Liver (tissue), 9 donors: ENCODE results near the gene ADCY2. TPM values are rescaled to one million over a fixed set of nuclear protein-coding genes. Genes with fewer than 3 reads are reported as not detected.

Source experiments
- DNase-seq: peaks from one replicate; pipeline ENCODE4 v3.0.0-alpha.2; 2017; ENCODE audit warnings: low spot score
- H3K27ac ChIP-seq, 2 donors: one replicate each; pipeline ENCODE4 v1.7.0; 2013; ENCODE audit warnings: inconsistent platforms in 2 of 2, low read length in 2 of 2, control low read depth in 1 of 2, low read depth in 1 of 2, mild to moderate bottlenecking in 1 of 2
- H3K27me3 ChIP-seq, 4 donors: one replicate each; pipeline versions ENCODE4 v1.6.1 to v1.7.0; 2013; ENCODE audit warnings: low read length in 3 of 4, inconsistent platforms in 1 of 4, mild to moderate bottlenecking in 1 of 4, moderate library complexity in 1 of 4; ENCODE audit not compliant: control insufficient read depth in 4 of 4, insufficient read depth in 4 of 4
- H3K36me3 ChIP-seq, 4 donors: one replicate each; pipeline versions ENCODE4 v1.6.1 to v1.7.0; 2013; ENCODE audit warnings: low read length in 3 of 4, mild to moderate bottlenecking in 3 of 4, low read depth in 1 of 4, moderate library complexity in 1 of 4; ENCODE audit not compliant: control insufficient read depth in 4 of 4, insufficient read depth in 3 of 4
- H3K4me1 ChIP-seq, 4 donors: one replicate each; pipeline versions ENCODE4 v1.6.1 to v1.7.0; 2013; ENCODE audit warnings: low read length in 3 of 4, mild to moderate bottlenecking in 3 of 4, moderate library complexity in 1 of 4; ENCODE audit not compliant: control insufficient read depth in 4 of 4, insufficient read depth in 4 of 4
- H3K4me3 ChIP-seq, 3 donors: one replicate each; pipeline versions ENCODE4 v1.6.1 to v1.7.0; 2013; ENCODE audit warnings: low read length in 3 of 3, control low read depth in 1 of 3, low read depth in 1 of 3, mild to moderate bottlenecking in 1 of 3
- H3K9ac ChIP-seq, 2 donors: one replicate each; pipeline ENCODE4 v1.7.0; 2013; ENCODE audit warnings: low read length in 2 of 2, mild to moderate bottlenecking in 2 of 2, moderate library complexity in 2 of 2, control low read depth in 1 of 2, low read depth in 1 of 2
- H3K9me3 ChIP-seq, 4 donors: one replicate each; pipeline versions ENCODE4 v1.6.1 to v1.7.0; 2013; ENCODE audit warnings: low read length in 3 of 4; ENCODE audit not compliant: control insufficient read depth in 4 of 4
- FOXA1 ChIP-seq: IDR thresholded peaks from 2 replicates; pipeline ENCODE4 v1.6.1; 2016; ENCODE audit warnings: antibody characterized with exemption
- FOXA2 ChIP-seq: IDR thresholded peaks from 2 replicates; pipeline ENCODE4 v1.6.1; 2016; ENCODE audit warnings: antibody characterized with exemption
- GABPA ChIP-seq, 2 donors: IDR thresholded peaks in 1 of 2; conservative IDR thresholded peaks in 1 of 2; 2 replicates each; pipeline ENCODE4 v1.6.1; 2016; ENCODE audit warnings: antibody characterized with exemption in 2 of 2, mild to moderate bottlenecking in 1 of 2, moderate library complexity in 1 of 2
- HNF4G ChIP-seq: IDR thresholded peaks from 2 replicates; pipeline ENCODE4 v1.6.1; 2016; ENCODE audit warnings: antibody characterized with exemption
- JUND ChIP-seq, 2 donors: IDR thresholded peaks; 2 replicates each; pipeline ENCODE4 v1.6.1; 2016; ENCODE audit warnings: antibody characterized with exemption in 2 of 2
- RAD21 ChIP-seq, 2 donors: IDR thresholded peaks; 2 replicates each; pipeline ENCODE4 v1.6.1; 2016; ENCODE audit warnings: antibody characterized with exemption in 2 of 2, mild to moderate bottlenecking in 2 of 2
- RXRA ChIP-seq, 2 donors: IDR thresholded peaks; 2 replicates each; pipeline ENCODE4 v1.6.1; 2017 to 2018; ENCODE audit warnings: antibody characterized with exemption in 2 of 2, mild to moderate bottlenecking in 1 of 2
- SP1 ChIP-seq: IDR thresholded peaks from 2 replicates; pipeline ENCODE4 v1.6.1; 2018; ENCODE audit warnings: antibody characterized with exemption, mild to moderate bottlenecking
- WGBS: extraction: QIAGEN DNeasy Blood & Tissue Kit; methylation state at CpG from one replicate; pipeline ENCODE4 v1.1.7; 2013; 5-methylcytosine and 5-hydroxymethylcytosine counted together
- polyA plus RNA-seq, 2 donors: library from polyadenylated mRNA; stranded (reverse) in 1 of 2; unstranded in 1 of 2; fragments of 200-250 nt in 1 of 2; fragments of >200 nt in 1 of 2; fragmentation: Nextera tagmentation in 1 of 2; extraction: Ambion mirVana in 1 of 2; gene quantifications; one replicate each; pipeline versions ENCODE4 v1.2.1 to v1.2.3, GENCODE V29; 2013 to 2015
- total RNA-seq, 2 donors: library from RNA; depleted of rRNA; stranded (reverse); fragments of >200 nt; gene quantifications; one replicate each; pipeline ENCODE4 v1.2.3, GENCODE V29; 2014
- TF ChIP-seq, protein P1 (sequence below): IDR thresholded peaks from 2 replicates; pipeline ENCODE4 v1.6.1; 2016; ENCODE audit warnings: antibody characterized with exemption
- TF ChIP-seq, protein P2 (sequence below): IDR thresholded peaks from 2 replicates; pipeline ENCODE4 v1.6.1; 2016; ENCODE audit warnings: antibody characterized with exemption
- TF ChIP-seq, protein P3 (sequence below): IDR thresholded peaks from 2 replicates; pipeline ENCODE4 v1.6.1; 2016; ENCODE audit warnings: antibody characterized with exemption, mild to moderate bottlenecking
- donor health status: healthy.
- donor health status: healthy.
- donor health status: healthy.
- donor health status: healthy.
- donor health status: healthy.

The ADCY2 gene
- total and polyA plus RNA-seq, 4 donors = not detected

DNA sequence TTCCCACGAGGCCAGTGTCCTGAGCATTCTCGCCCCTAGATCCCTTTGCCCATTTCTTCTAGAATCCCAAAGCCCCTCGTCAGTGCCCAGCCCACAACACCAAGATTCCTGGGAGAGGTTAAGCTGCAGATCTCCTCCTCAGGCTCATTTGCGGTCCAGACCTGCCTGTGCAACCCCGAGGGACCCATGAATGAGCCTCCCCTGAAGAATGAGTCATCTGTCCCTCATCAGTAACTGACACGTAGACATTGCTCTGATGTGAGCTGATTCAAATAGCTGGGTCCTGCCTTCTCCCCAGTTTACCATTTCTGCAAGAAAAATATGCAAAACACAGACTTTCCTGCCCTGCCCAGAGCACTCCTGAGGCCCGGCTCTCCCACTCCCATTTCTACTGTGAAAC, 92.8 kb downstream of the ADCY2 start:
- H3K27me3 ChIP-seq = peaks cover 0 to 2% (median 0%) of the 10 kb centered on the region in 4 donors
- H3K4me1 ChIP-seq = no peaks in the 10 kb centered on the region
- no peaks in the 10 kb centered on the region for H3K9me3 ChIP-seq
- H3K4me3 ChIP-seq = no peak overlapping the region
- DNase-seq = no peak
- no peak overlapping the region for H3K9ac ChIP-seq
- TF ChIP-seq HNF4G = no peak
- TF ChIP-seq, protein P1, sequence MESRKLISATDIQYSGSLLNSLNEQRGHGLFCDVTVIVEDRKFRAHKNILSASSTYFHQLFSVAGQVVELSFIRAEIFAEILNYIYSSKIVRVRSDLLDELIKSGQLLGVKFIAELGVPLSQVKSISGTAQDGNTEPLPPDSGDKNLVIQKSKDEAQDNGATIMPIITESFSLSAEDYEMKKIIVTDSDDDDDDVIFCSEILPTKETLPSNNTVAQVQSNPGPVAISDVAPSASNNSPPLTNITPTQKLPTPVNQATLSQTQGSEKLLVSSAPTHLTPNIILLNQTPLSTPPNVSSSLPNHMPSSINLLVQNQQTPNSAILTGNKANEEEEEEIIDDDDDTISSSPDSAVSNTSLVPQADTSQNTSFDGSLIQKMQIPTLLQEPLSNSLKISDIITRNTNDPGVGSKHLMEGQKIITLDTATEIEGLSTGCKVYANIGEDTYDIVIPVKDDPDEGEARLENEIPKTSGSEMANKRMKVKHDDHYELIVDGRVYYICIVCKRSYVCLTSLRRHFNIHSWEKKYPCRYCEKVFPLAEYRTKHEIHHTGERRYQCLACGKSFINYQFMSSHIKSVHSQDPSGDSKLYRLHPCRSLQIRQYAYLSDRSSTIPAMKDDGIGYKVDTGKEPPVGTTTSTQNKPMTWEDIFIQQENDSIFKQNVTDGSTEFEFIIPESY = no peak
- TF ChIP-seq, protein P2, sequence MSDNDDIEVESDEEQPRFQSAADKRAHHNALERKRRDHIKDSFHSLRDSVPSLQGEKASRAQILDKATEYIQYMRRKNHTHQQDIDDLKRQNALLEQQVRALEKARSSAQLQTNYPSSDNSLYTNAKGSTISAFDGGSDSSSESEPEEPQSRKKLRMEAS = no peak
- no peaks in the 10 kb centered on the region for H3K36me3 ChIP-seq
- no peak overlapping the region for H3K27ac ChIP-seq
- 65% methylated on average over 7 of the region's 7 CpGs for WGBS

DNA sequence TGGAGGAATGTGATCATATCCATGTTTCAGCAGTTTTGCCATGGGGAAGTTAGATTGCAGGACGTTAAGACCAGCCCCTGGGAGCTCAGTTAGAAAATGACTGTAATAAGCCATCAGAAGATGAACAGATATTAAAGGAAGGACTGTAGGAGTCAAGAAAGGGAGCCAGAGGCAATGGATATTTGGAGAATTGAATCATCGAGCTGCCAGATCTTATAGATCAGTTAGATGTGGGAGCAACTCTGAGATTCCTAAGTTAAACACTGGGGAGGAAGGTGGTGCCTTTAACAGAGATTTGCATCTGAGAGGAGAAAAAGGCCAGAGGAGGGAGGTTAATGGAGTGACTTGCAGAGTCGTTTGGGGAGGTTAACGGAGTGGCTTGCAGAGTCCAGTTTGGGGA, 96.4 kb downstream of the ADCY2 start:
- Histone ChIP-seq H3K4me1 (no peaks in the 10 kb centered on the region), H3K9ac (no peak overlapping the region), H3K27ac (no peak overlapping the region), H3K27me3 (peaks cover 0 to 2% (median 0%) of the 10 kb centered on the region in 4 donors), H3K36me3 (no peaks in the 10 kb centered on the region), H3K4me3 (no peak overlapping the region), H3K9me3 (no peaks in the 10 kb centered on the region)
- DNase-seq = no peak
- 53% methylated on average over 4 of the region's 4 CpGs for WGBS
- no peak for TF ChIP-seq SP1
- TF ChIP-seq GABPA (IDR thresholded peaks at IDR 0.05 in 1 of 2, conservative IDR thresholded peaks at IDR 0.05 in 1 of 2) = no peak
- TF ChIP-seq, protein P2 = no peak
- no peak for TF ChIP-seq FOXA1
- TF ChIP-seq, protein P3, sequence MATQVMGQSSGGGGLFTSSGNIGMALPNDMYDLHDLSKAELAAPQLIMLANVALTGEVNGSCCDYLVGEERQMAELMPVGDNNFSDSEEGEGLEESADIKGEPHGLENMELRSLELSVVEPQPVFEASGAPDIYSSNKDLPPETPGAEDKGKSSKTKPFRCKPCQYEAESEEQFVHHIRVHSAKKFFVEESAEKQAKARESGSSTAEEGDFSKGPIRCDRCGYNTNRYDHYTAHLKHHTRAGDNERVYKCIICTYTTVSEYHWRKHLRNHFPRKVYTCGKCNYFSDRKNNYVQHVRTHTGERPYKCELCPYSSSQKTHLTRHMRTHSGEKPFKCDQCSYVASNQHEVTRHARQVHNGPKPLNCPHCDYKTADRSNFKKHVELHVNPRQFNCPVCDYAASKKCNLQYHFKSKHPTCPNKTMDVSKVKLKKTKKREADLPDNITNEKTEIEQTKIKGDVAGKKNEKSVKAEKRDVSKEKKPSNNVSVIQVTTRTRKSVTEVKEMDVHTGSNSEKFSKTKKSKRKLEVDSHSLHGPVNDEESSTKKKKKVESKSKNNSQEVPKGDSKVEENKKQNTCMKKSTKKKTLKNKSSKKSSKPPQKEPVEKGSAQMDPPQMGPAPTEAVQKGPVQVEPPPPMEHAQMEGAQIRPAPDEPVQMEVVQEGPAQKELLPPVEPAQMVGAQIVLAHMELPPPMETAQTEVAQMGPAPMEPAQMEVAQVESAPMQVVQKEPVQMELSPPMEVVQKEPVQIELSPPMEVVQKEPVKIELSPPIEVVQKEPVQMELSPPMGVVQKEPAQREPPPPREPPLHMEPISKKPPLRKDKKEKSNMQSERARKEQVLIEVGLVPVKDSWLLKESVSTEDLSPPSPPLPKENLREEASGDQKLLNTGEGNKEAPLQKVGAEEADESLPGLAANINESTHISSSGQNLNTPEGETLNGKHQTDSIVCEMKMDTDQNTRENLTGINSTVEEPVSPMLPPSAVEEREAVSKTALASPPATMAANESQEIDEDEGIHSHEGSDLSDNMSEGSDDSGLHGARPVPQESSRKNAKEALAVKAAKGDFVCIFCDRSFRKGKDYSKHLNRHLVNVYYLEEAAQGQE = no peak
- TF ChIP-seq RAD21 (IDR thresholded peaks at IDR 0.05) = no peak
- TF ChIP-seq HNF4G = no peak
- TF ChIP-seq FOXA2 = no peak
- TF ChIP-seq RXRA (IDR thresholded peaks at IDR 0.05) = no peak
- TF ChIP-seq JUND (IDR thresholded peaks at IDR 0.05) = no peak

DNA sequence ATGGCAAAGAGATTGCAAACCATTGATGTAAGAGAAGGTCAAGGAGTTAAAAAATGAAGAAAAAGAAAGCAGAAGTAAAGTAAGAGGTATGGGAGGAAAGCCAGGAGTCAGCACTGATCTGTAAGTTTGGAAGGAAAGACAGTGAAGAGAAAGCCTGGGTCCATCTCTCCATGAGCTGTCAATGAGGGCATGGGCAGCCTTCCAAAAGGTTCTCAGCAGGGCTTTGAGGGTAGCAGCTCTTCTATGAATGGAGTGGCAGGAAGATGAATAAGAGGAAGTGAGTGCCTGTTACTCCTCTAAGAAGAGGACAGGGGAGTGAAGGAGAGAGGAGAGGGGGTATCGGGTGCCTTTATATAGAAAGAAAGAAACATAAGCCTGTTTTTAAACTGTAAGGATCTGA, 97.1 kb downstream of the ADCY2 start:
- Histone ChIP-seq H3K4me1 (no peaks in the 10 kb centered on the region), H3K9ac (no peak overlapping the region), H3K27me3 (peaks cover 0 to 2% (median 0%) of the 10 kb centered on the region in 4 donors), H3K27ac (no peak overlapping the region), H3K9me3 (no peaks in the 10 kb centered on the region), H3K4me3 (no peak overlapping the region), H3K36me3 (no peaks in the 10 kb centered on the region)
- no peak for DNase-seq
- WGBS = 80% methylated on average over 1 of the region's 1 CpG
- TF ChIP-seq FOXA1 = no peak
- no peak for TF ChIP-seq HNF4G
